Lower leg skin (tissue), 3 donors: ENCODE results near the gene SLC22A15.

Source experiments
- CTCF ChIP-seq, 3 donors: fragments of 450-650 bp; IDR thresholded peaks; one replicate each; pipeline ENCODE4 v1.5.1; 2016; ENCODE audit warnings: antibody characterized with exemption in 3 of 3, mild to moderate bottlenecking in 3 of 3, moderate library complexity in 2 of 3
- POLR2A ChIP-seq, 2 donors: fragments of 450-650 bp; IDR thresholded peaks; one replicate each; pipeline ENCODE4 v1.6.1; 2016 to 2017; ENCODE audit warnings: antibody characterized with exemption in 2 of 2, mild to moderate bottlenecking in 1 of 2, moderate library complexity in 1 of 2

GRCh38 chr1:116099379-116099778 is 123.1 kb downstream of the SLC22A15 start:
- TF ChIP-seq CTCF (IDR thresholded peaks at IDR 0.05) (no peak), POLR2A (IDR thresholded peaks at IDR 0.05) (no peak)
